Endothelial cell of umbilical vein (primary cell): ENCODE data around the gene KCNS1. TPM values are rescaled to one million over a fixed set of nuclear protein-coding genes. Genes with fewer than 3 reads are reported as not detected.

Experiments
- BruUV-seq: library from RNA; stranded (reverse); fragments of 400-500 nt; replicated peaks from 2 replicates; lab custom pipeline; 2021; lab: Mats Ljungman, UMichigan
- CTCF ChIA-PET: fragments of 300-600, 350-600 bp; sonication (Branson Sonifier 250); formaldehyde crosslinking; loops from one replicate; lab custom pipeline; 2021; ENCODE audit warnings: antibody characterized with exemption, inconsistent platforms; lab: Charles Lee
- POLR2A ChIA-PET: fragments of 300-600, 350-600 bp; sonication (Branson Sonifier 250); formaldehyde crosslinking; loops from one replicate; lab custom pipeline; 2021; ENCODE audit warnings: antibody characterized with exemption, inconsistent platforms; lab: Charles Lee
- DNase-seq: peaks from one replicate; pipeline ENCODE4 v3.0.0-alpha.2; 2011; ENCODE audit warnings: low read depth, low spot score
- FAIRE-seq: peaks from 2 replicates; lab custom pipeline; 2011; peaks lifted over from hg19 to GRCh38; lab: Jason Lieb, UNC
- H2AFZ ChIP-seq: 2 replicates; pipeline ENCODE4 v1.6.0; 2012; ENCODE audit warnings: low read depth, low read length, control low read depth, inconsistent platforms
- H3K27ac ChIP-seq: 2 replicates; pipeline ENCODE4 v1.5.1; 2011; ENCODE audit warnings: low read depth, mild to moderate bottlenecking, control low read depth, low read length, moderate library complexity; ENCODE audit not compliant: insufficient read depth
- H3K27me3 ChIP-seq, 2 experiments: 2 replicates each; pipeline versions ENCODE4 v1.6.0 to v1.6.1; 2011; ENCODE audit warnings: low read length in 2 of 2, mixed read lengths in 1 of 2; ENCODE audit not compliant: control insufficient read depth in 2 of 2, insufficient read depth in 2 of 2
- H3K36me3 ChIP-seq, 2 experiments: 2 replicates in 1 of 2; 3 replicates in 1 of 2; pipeline ENCODE4 v1.5.1; 2011; ENCODE audit warnings: low read length in 2 of 2, mild to moderate bottlenecking in 1 of 2, moderate library complexity in 1 of 2; ENCODE audit not compliant: control insufficient read depth in 2 of 2, insufficient read depth in 2 of 2; ENCODE audit errors: extremely low read depth in 1 of 2
- H3K4me1 ChIP-seq: 3 replicates; pipeline ENCODE4 v1.5.1; 2011; ENCODE audit warnings: mild to moderate bottlenecking, low read length; ENCODE audit not compliant: control insufficient read depth, insufficient read depth; ENCODE audit errors: extremely low read depth
- H3K4me2 ChIP-seq: 2 replicates; pipeline ENCODE4 v1.6.1; 2011; ENCODE audit warnings: low read length, control low read depth, mixed read lengths; ENCODE audit not compliant: insufficient read depth
- H3K4me3 ChIP-seq, 3 experiments: fragments of 200-600 bp in 1 of 3; sonication (generic), shearing (Covaris generic) in 1 of 3; replicated peaks in 1 of 3; 2 replicates each; pipeline ENCODE4 v1.5.1; 2011 to 2016; ENCODE audit warnings: control low read depth in 3 of 3, low read length in 3 of 3, mild to moderate bottlenecking in 2 of 3, inconsistent platforms in 1 of 3, low read depth in 1 of 3, moderate library complexity in 1 of 3; ENCODE audit not compliant: insufficient read depth in 1 of 3
- H3K79me2 ChIP-seq: 2 replicates; pipeline ENCODE4 v1.6.0; 2012; ENCODE audit warnings: low read length, inconsistent platforms; ENCODE audit not compliant: control insufficient read depth, insufficient read depth
- H3K9ac ChIP-seq: replicated peaks from 2 replicates; pipeline ENCODE3; 2011; ENCODE audit warnings: low read length, control low read depth; ENCODE audit not compliant: insufficient read depth; ENCODE audit errors: extremely low read depth
- H3K9me1 ChIP-seq: replicated peaks from 3 replicates; pipeline ENCODE4 v1.6.0; 2011; ENCODE audit warnings: mild to moderate bottlenecking, low read length; ENCODE audit not compliant: control insufficient read depth, insufficient read depth; ENCODE audit errors: extremely low read depth
- H3K9me3 ChIP-seq: replicated peaks from 2 replicates; pipeline ENCODE4 v1.5.1; 2012; ENCODE audit warnings: low read length, inconsistent platforms; ENCODE audit not compliant: control insufficient read depth, insufficient read depth
- H4K20me1 ChIP-seq: replicated peaks from 2 replicates; pipeline ENCODE3; 2011; ENCODE audit warnings: mild to moderate bottlenecking, low read length; ENCODE audit not compliant: control insufficient read depth, insufficient read depth; ENCODE audit errors: extremely low read depth
- CTCF ChIP-seq, 2 donors: IDR thresholded peaks; 1 replicate in 1 of 2; 2 replicates in 1 of 2; pipeline ENCODE4 v1.5.1; 2011; ENCODE audit warnings: low read length in 2 of 2, mild to moderate bottlenecking in 2 of 2, moderate library complexity in 2 of 2, control low read depth in 1 of 2, inconsistent platforms in 1 of 2, low read depth in 1 of 2; ENCODE audit not compliant: insufficient read depth in 1 of 2; ENCODE audit errors: extremely low read depth in 1 of 2
- FOS ChIP-seq: IDR thresholded peaks from 2 replicates; pipeline ENCODE4 v1.6.1; 2011; ENCODE audit warnings: mild to moderate bottlenecking, low read length, moderate library complexity, borderline replicate concordance; ENCODE audit not compliant: insufficient read depth
- GATA2 ChIP-seq: IDR thresholded peaks from 2 replicates; pipeline ENCODE4 v1.7.0; 2011; ENCODE audit warnings: low read depth, mild to moderate bottlenecking, moderate library complexity, mixed read lengths, low read length; ENCODE audit not compliant: insufficient read length, insufficient read depth
- JUN ChIP-seq: IDR thresholded peaks from 2 replicates; pipeline ENCODE4 v1.6.1; 2011; ENCODE audit warnings: borderline replicate concordance, low read depth; ENCODE audit not compliant: insufficient read length, insufficient read depth
- MAX ChIP-seq: IDR thresholded peaks from 2 replicates; pipeline ENCODE4 v1.6.1; 2011; ENCODE audit not compliant: insufficient read depth, insufficient read length
- MYC ChIP-seq: IDR thresholded peaks from one replicate; pipeline ENCODE4 v1.6.1; 2011; ENCODE audit warnings: mild to moderate bottlenecking, low read depth, low read length
- POLR2A ChIP-seq: IDR thresholded peaks from 2 replicates; pipeline ENCODE4 v1.6.1; 2012; ENCODE audit warnings: low read depth, mild to moderate bottlenecking, control low read depth, low read length
- dilution Hi-C: fragments of 300-500 bp; cut with MboI; formaldehyde crosslinking; loops from one replicate; pipeline ENCODE4 v1.15.0; 2019; ENCODE audit warnings: low sequenced_read_pairs; ENCODE audit not compliant: extremely low pct_ligation_motif_present
- intact Hi-C: fragments of 100-400 bp; cut with micrococcal nuclease; formaldehyde crosslinking; loops from one replicate; pipeline ENCODE4 v1.10.0; 2022
- polyA plus RNA-seq, 4 experiments: library from polyadenylated mRNA; depleted of rRNA in 3 of 4; stranded (reverse) in 3 of 4; unstranded in 1 of 4; fragments of >200 nt; gene quantifications; 2 replicates each; pipeline versions ENCODE4 v1.2.1 to v1.2.3, GENCODE V29; 2011 to 2012; ENCODE audit warnings: missing spikeins in 1 of 4
- total RNA-seq: library from RNA; stranded (reverse); gene quantifications from 2 replicates; pipeline ENCODE4 v1.2.3, GENCODE V29; 2021

Gene KCNS1
- total and polyA plus RNA-seq, 2 donors (not counting 3 experiments of a cell fraction or from before 2014, with no cell fraction given) = 0.14 to 0.29 TPM

- no peaks in the 10 kb centered on the region for H3K9me3 ChIP-seq
- ChIA-PET CTCF (interaction anchor here (1.3 to 12.2 kb wide), 5 partner anchors 16 to 198 kb away, joined by 5 to 411 read pairs (median 106); no protein-coding TSS in a partner anchor), POLR2A (no interaction called here)
- BruUV-seq = no TSS peak
- peaks cover 12 to 14% of the 10 kb centered on the region in 2 experiments for H3K27me3 ChIP-seq
- no peak overlapping the region for H3K4me2 ChIP-seq
- H3K27ac ChIP-seq = no peak overlapping the region
- no peak overlapping the region for H2AFZ ChIP-seq
- DNase-seq (no peak), FAIRE-seq (no peak)
- TF ChIP-seq MAX = no peak
- TF ChIP-seq MYC = no peak
- TF ChIP-seq GATA2 = no peak
- TF ChIP-seq POLR2A = no peak
- no peak for TF ChIP-seq CTCF (IDR thresholded peaks at IDR 0.05; ENCODE audit: extremely low read depth in 1 of 2, insufficient read depth in 1 of 2, low read depth in 1 of 2, low read length in 2 of 2)
- TF ChIP-seq JUN = no peak
- TF ChIP-seq FOS = no peak
- intact Hi-C loops = no loop called here
- H3K36me3 ChIP-seq = no peaks in the 10 kb centered on the region
- H3K4me3 ChIP-seq = no peak overlapping the region
- no peaks in the 10 kb centered on the region for H3K79me2 ChIP-seq
- dilution Hi-C loops = no loop called here
- no peaks in the 10 kb centered on the region for H3K4me1 ChIP-seq
- no peak overlapping the region for H3K9ac ChIP-seq
- no peaks in the 10 kb centered on the region for H3K9me1 ChIP-seq
- H4K20me1 ChIP-seq = no peaks in the 10 kb centered on the region
Measured at GRCh38 chr20:45092898-45093297, 8.0 kb downstream of the KCNS1 start.
